Measurements from ENCODE around the gene GRIK4.

Gene GRIK4

DNA sequence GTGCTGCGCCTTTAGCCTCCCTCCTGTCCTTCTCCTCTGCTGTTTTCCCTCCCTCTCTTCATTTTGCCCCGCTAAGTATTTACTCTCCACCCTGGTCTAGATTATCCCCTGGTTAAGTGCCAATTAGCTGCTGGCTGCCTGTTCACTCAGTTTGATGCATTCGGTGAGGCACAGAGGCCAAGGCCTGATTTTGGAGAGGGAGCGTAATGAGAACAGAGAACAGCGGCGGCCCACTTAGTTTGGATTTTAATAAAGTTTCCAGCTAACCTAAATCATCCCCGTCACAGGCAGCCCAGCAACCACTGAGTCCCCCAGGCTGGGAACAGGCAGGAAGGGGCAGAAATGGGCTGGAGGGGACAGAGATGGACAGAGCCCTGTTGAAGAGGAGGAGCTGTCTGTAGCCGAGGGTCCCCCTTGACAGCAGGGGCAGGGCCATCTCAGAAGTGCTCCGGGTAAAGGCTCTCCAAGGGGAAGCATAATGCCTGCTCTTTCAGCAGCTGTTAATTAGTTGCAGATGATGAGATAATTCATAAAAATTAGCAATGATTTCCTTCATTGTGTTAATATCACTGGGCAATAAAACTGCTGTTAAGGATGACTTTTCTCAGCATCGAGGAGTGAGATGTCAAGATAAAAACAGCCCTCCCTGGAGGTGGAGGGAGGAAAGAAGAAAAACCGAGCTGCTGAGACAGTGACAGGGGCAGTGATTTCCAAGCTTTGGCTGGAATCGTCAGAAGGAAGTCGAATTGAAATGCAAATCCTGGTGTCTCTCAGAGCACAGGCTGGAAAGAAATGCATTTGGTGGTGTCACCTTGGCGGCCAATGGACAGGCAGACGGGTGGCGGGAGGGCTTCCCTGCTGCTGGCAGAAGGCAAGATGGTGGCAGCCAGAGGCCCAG is 170.1 kb downstream of the GRIK4 start:
- no peak for DNase-seq

DNA sequence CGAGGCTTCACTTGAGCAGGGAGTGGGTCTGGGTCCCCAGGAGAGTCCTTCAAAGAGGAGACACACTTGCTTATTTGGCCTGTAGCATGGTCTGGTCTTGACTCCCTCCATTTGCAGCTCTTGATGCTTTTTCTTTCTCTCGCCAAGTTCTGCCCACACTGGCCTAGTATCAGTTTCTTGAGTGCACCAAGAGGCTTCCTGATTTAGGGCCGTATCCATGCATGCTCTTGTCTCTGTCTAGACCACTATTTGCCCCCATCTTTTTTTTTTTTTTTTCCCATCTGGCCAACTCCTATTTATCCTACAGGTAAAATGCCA is 170.7 kb downstream of the GRIK4 start:
- DNase-seq = no peak

DNA sequence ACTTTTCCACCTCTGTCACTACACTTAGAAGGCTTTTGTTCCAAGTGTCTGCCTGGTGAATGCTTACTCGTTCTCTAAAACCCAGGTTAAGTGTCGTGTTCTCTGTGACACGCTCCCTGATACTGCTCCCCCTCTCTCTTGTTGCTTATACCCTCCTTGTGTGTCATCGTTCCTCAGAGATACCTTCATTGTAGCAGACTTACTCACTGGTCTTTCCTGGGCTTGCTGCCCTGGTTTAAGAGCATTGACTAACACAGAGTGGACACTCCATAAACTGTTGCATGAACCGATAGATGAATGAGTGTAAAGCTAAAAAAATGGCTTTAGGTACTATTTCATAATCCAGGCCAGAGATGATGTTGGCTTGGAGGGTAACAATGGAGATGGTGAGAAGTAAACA is 171.3 kb downstream of the GRIK4 start:
- DNase-seq = no peak

DNA sequence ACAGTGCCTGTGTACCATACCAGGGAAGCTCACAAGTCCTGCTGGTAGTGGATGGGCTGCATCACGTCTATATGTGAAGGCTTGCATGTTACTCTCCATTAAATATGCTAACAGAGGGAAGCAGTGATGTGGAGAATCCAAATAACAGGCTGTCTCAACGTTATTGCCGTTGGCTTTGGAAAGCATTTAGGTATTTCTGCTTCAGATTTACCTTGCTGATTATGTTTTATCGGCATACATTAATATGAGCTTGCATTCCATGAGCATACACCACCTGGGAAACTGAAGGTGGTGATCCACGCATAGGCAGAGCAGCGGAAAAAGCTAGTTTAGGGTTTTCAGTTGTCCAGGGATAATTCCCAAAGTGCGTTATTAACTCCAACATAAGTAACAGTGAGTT is 175.0 kb downstream of the GRIK4 start:
- no peak for DNase-seq

DNA sequence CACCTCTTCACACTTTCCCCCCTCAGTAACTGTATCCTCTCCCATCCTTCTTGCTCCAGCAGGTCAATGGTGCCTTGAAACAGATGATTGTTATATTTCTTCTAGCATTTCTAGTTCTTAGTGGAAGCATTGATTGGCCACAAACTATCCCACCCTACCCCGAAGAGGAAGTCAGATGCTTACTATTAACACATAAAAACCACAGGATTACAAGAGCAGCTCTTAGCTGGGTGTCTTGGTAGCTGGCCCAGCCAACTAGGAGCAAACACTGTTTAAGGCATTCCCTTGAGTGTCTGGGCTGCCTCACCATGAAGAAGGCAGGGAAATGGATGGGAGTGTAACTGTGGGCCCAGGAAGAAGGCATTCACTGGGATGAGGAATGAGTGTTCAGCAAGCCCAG is 176.6 kb downstream of the GRIK4 start:
- no peak for DNase-seq

DNA sequence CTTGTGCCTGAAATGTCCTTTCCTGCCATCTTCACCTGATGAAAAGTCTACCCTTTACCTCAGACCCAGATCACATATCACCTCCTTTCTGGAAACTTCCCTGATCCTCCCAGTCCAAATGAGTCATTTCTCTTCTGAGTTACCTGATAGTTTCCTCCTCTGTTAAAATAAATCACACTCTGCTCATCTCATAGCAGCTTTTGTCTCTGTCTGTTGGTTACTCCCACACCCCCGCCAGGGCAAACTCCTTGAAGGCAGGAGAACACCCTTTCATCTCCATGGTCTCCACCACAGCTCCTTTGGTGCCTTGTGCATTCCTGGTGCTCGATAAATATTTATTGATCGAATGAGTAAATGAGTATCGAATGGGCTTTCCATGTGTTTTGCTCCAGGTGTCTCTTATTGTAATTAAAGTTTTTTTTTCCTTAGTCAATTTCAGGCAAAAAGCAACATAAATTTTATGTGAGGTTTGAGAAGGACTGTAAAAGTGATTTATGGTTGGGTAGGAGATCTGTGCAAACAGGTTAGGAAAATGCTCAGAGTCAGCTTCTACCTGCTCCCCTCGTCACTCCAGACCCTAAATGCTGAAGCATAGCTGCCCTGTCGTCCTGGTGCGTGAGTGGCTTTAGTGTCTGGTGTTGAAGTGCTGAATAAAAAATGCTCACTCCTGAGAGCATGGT is 178.2 kb downstream of the GRIK4 start:
- DNase-seq = no peak

DNA sequence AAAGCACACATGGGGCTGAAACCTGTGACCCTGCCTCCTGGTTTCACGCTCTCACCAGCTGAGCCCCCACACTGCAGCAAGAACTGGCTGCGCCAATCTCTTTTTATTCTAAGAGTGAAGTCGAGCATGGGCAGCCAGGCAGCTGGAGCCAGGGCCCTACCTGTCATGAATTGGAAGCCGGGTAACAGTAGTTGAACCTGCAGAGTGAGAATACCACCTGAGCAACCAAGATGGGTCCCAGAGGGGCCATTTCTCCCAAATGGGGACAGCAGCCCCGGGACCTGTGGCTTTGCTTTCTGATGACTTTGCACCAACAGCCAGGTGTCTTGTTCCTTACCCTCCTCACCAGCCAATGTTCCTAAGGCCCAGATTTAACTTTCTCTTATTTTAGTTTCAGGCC is 178.9 kb downstream of the GRIK4 start:
- DNase-seq = no peak

DNA sequence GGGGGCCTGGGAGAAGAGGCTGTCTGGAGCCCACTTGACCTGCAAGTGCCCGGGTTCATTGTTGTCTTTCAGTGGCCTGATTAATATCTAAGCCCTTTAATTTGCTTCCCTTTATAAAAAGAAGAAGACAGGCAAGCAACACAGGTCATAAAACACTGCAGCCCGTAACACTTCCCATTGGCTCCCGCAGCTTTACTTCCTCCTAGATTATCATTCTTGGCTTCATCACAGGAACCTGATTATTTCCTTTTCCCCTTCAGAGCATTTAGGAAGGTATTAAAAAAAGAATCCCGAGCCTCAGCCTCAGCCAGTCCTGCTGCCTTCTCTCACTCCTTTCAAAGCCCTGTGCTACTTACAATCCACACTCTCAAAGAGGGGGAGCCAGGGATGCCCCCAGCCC is 183.2 kb downstream of the GRIK4 start:
- DNase-seq = no peak

DNA sequence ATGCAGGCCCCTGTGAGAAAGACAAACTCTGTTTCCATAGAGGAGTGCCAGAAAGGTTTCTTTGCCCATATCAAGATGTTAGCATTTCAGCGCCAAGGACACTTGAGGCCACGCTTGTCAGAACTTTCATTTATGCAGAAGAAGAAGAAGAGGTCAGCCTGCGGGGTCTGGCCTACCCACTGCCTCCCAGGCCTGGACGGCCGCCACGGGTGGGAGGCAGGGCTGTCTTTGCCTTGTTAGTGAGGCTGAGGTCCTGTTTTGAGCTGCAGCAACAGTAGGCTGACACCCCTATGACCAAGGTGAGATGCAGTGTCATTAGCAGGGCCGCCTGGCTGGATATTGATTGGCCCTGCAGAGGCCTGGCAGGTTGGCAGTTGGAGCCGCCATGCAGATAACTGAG is 183.9 kb downstream of the GRIK4 start:
- DNase-seq = no peak

DNA sequence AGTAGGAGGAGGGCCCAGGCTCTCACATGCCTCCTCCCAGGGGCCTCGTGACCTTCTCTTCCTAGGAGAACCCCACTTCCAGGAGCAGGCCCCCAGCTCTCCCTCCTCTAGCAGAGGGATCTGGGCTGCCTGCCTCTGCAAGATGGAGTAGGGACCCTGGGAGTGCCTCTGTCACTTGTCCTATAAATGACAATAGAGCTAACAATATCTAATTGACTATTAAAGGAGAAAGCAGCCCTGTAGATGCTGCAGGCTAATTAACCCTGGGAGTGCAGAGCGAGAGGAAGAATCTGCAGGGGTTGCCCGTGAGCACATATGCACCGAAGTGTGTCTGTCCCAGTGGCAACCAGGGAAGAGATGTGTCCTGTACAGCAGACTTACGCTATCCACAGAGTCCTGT is 184.4 kb downstream of the GRIK4 start:
- DNase-seq = no peak

DNA sequence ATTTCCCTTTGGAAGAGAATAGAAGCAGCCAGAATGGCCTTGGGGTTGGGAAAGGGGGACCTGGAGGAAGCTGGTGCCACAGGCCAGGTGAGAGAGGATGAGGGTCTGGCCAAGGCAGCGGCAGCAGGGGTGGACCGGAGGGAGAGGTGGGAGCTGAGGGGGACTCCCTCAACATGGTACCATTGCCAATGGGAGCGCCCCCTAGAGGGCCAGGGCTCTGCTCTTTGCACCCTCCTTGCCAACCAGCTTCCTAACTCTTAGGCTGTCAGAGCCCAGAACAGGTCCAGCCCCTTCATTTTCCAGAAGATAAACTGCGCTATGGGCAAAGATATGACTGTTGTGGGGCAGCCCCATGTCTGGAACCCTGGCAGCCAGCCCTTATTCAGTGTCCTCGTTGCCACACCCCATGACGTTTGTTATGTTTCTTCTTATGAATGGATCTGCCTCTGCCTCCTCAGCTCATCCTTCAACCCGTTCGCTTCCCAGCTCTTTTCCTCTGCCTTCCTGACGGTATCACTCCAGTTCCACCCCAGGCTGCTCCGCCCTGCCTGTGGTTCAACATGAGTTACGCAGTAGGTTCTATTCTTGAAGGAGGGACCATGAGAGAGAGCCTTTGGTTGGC is 185.2 kb downstream of the GRIK4 start:
- no peak for DNase-seq

DNA sequence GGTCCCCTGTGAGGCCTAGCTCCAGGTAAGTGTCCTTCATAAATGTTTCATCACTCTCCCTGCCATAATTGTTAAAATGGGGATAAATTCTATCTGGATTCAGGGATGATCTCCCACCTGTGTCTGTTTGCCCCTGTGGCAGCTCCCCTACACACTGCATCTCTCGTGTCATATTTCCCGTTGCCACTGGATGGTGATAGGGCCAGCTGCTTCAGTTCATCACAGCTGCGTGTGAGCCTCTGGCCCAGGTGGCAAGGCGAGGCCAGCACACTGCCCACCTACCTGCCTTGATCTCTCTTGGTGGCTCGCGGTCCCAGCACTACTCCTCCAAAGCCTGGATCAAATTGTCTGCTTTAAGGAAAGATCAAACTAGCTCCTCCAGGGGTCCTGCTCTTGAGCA is 187.4 kb downstream of the GRIK4 start:
- no peak for DNase-seq

DNA sequence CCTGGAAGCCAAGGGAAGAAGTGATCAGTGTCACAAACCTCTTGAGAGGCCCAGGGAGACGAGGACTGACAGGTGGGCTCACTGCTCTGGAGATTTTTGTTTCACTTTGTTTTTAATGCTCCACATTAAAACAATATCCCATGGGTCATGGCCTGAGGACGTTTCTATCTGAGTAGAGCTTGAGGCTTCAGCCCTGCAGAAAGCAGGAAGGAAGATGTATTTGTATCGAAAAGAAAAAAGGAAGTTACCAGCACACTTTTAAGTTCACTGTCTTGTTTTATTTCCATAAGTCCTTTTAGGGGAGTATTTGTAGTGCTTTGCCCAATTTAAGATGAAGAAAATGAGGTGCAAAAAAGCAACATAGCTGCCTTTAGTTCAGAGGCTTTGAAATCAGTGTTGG is 191.1 kb downstream of the GRIK4 start:
- no peak for DNase-seq

DNA sequence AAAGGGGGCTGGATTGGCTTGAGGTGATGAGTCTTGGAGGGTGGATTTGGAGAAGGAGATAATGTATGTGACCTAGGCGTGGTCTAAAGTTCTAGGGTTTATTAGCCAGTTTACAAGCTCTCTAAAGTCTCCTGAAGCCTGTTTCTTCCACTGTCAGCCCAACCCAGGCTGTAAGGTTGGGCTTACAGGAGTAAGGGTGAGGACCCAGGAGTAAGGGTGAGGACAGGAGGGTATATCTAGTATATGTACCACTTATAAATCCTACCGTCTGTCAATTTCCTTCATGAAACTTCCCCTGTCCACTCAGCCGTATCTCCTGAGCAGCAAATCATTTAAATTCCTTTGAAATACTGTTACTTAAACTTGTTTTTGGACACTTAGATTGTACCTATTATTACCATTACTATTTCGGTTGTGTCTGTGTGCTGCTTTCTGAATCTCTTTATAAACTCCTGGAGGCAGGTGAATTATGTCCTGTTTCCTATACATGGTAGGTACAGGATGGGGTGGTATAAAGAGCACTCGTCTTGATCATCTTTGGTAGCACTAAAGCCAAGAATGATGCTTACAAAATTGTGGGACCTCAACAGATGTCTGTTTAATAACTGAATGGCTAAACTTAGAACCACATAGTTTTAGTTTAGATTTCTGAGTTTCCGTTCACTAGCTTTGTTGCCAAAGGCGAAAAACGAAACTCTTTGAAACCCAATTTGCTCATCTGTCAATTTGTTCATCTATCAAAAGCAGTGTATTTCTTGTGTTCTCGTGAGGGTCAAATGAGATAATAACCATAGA is 192.0 kb downstream of the GRIK4 start:
- DNase-seq = no peak

DNA sequence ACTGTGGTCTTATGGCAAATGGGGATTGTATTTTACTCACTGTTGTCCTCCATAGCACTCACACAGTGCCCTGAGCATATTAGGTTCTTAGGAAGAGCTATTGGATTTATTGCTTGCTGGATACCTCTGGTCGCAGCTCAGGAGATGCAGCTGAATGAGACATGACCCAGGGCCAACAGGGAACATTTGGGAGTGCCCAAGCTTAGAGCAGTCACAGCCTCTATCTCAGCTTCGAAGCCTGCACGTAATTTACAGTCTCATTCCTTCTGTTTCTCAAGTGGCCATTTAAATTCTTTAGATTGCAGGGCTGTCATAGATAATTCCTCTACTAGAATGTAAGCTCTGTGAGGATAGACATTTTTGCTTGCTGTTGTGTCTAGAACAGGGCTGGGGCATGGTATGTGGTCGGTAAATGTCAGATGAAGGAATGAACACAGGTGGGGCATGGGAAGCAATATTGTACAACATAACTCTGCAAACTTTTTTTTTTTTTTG is 192.8 kb downstream of the GRIK4 start:
- no peak for DNase-seq

DNA sequence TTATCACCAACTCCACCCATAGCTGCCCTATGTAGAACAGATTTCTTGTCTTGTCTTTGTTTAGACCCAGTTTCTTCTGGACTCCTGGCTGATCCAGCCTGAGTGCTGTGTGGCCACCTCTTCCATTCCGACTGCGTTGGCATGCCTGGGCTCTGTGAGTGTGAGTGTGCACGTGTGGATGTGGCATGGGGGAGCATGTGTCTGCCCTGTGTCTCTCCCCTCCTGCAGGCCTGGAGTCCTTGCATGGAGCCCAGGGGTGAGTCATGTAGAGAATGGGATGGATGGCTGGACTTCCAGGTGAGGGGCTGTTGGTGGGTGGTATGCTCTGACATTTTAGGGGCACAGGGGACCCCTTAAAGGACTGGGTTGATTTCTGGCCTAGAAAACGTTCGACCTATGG is 194.7 kb downstream of the GRIK4 start:
- DNase-seq = no peak

DNA sequence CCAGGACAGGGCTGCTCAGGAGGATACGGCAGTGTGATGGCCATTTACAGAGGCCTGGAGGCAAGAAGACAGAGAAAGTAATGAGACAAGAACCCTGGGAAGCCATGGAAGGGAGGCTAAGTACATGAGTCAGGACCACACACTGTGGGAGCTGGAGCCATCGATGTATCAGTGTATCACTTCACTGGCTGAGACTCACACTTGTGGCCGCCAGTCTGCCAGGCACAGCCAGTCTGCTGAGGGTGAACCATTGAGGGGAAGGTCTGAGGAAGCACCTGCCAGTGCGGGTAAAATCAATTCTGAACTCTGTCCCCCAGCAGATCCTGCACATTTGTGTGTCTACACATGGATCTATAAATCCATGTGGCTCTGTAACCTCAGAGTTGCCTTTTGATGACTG is 195.6 kb downstream of the GRIK4 start:
- no peak for DNase-seq

DNA sequence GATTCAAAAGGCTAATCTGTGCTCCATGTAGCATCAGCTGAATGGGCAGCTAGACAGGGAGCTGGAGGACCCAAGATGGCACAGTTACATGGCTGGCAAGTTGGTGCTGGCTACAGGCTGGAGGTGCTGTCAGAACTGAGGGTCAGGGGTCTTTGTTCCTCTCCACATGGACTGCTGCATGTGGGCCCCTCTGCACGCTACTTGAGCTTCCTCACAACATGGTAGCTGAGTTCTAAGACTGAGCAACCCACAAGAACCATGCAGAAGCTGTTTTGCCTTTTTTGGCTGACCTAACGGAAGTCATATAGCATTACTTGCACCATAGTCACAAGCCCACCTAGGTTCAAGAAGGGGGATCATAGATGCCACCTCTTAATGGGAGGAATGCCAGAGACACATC is 196.1 kb downstream of the GRIK4 start:
- DNase-seq = no peak

DNA sequence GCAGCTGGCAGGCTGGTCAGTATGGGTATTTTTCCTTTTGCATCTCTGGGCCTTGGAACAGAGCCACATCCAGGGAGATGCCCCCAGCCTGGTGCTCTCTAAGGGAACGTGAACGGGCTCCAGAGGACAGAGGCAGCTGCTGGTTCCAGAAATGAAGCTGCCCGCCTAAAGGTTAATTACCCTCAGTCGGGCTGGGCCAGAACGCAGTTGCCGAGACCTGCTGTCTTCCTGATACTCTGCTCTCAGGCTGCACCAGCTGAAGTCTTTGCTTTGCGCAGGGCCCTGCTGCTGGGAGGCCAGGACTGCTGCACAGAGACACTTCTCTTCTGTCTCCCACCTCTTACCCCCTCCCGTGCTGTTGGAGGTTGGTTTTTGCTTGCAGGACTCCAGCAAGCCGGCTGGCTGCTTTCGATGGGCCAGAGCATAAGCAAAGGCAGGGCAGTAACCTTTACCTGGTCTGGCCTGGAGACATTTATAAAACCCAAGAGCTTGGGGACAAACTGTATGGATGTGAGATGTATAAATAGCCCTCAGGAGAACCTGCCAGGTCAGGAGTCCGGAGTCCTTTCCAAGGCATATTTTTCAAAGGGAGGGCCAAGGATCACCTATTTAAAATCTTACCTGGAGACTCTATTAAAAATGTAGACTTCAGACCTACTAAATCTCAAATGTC is 197.1 kb downstream of the GRIK4 start:
- DNase-seq = no peak

DNA sequence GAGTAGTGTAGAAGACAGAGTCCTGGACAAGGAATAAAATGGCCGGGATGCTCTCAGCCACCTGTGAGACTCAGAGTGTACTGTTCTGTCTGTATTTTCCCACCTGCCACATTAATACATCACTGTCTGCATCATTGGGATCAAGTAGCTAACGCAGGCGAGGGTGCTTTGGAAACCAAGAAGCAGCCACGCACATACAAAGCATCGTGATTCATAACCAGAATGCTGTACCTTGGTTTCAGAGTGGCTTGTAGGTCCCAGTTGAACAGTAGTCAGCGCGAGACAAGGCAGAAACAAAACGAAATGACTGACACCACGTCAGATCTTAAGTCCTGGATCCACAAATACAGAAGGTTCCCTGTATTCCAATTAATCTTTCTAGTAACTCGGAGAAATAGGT is 198.3 kb downstream of the GRIK4 start:
- DNase-seq = no peak

DNA sequence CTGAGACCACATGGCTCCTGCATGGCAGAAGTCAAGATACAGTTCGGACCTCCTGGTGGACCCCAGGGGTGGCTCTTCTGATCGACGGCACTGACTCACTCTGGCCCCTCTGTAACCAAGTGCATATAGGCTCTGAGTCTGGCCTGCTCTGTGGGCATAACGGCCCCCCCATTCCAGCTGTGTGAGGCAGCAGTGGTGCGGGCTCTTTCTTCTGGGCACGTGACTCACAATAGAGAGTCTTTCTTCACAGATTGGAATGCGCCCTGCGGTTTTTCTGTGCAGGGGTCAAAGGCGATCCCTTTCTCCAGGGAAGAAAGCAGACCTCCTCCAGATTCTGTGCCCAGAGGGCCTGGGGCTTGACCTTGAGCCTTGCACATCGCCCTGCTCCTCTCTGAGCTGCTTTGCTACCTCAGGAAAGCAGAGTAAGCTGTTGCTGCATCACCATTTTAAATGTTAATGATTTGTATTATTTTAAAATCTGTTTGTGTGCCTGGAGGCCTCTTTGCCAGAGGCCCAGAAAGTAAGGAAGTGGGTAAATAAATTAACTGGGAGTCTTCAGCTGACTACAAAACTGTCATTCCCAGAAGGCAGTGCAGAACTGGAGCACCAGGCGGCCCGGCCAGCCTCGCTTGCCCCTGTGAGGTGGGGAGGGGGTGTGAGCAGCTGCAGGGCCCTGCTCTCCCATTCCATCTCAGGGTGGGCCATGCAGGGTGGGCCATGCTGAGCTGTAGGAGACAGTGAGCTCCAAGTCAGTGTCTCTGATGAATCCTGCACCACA is 199.0 kb downstream of the GRIK4 start:
- DNase-seq = no peak

DNA sequence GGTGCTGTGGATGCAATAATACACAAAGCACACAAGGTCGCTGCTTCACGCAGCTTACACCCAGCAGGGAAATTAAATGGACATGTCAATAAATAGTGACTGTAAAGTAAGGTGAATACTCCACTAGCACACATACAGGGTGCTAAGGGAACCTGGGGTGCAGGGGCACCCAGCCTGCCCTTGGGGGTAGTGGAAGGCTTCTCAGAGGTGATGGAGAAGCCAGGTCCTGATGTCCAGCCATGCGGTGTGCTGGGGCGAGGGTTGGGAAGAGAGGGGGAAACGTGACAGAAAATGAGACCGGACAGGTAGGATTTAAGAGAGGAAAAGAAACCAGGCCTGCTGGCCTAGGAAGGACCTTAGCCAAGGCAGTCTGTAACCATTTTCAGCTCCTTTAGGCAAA is 200.5 kb downstream of the GRIK4 start:
- DNase-seq = no peak

Data from stimulated activated CD4-positive, alpha-beta T cell treated with anti-CD3 and anti-CD28 coated beads, Interleukin-15, amount 100 ng/mL, for 24 hours (primary cell).